ENCODE data around the gene EED. TPM values are rescaled to one million over a fixed set of nuclear protein-coding genes. Genes with fewer than 3 reads are reported as not detected.

EED gene
- total RNA-seq, 1 experiment from 2014 or later = 27.3 TPM

GRCh38 chr11:86244522-86245368 is at the start of gene EED (continued):
- TF ChIP-seq ZNF281 (CRISPR knock-in tag; IDR thresholded peaks at IDR 0.05) (peak; percentile 74; the same call in 1 of the 2 replicates), ZSCAN18 (CRISPR knock-in tag; IDR thresholded peaks at IDR 0.05) (no peak), ERG (CRISPR knock-in tag; IDR thresholded peaks at IDR 0.05) (no peak), TEAD1 (CRISPR knock-in tag; IDR thresholded peaks at IDR 0.05) (peak; percentile 51; the same call in 1 of the 2 replicates), NFATC4 (CRISPR knock-in tag; IDR thresholded peaks at IDR 0.05) (no peak), ZNF396 (CRISPR knock-in tag; IDR thresholded peaks at IDR 0.05; ENCODE audit: borderline replicate concordance) (no peak)

GRCh38 chr11:86194998-86195397 is 49.6 kb upstream of the EED start:
- H3K27ac Mint-ChIP-seq = no peak overlapping the region
- peaks cover 8% of the 10 kb centered on the region for H3K27me3 Mint-ChIP-seq (ENCODE audit: low read depth)
- H3K9me3 Mint-ChIP-seq = no peaks in the 10 kb centered on the region
- H3K4me3 Mint-ChIP-seq = no peak overlapping the region
- ATAC-seq = no peak
- no peak for DNase-seq (ENCODE audit: low spot score)
- POLR2A ChIA-PET = no interaction called here
- H3K36me3 Mint-ChIP-seq = no peaks in the 10 kb centered on the region
- H3K4me1 Mint-ChIP-seq = peaks cover 9% of the 10 kb centered on the region
- CTCF ChIA-PET = interaction anchor here (1.0 to 2.7 kb wide), 3 partner anchors 23 to 153 kb away, joined by 4 to 41 read pairs (median 17); no protein-coding TSS in a partner anchor
- no peak for TF ChIP-seq ETV6 (CRISPR knock-in tag; IDR thresholded peaks at IDR 0.05)
- TF ChIP-seq MAX (CRISPR knock-in tag; IDR thresholded peaks at IDR 0.05) = no peak
- no peak for TF ChIP-seq ZNF396 (CRISPR knock-in tag; IDR thresholded peaks at IDR 0.05; ENCODE audit: borderline replicate concordance)
- no peak for TF ChIP-seq PRDM15 (CRISPR knock-in tag; IDR thresholded peaks at IDR 0.05)
- TF ChIP-seq HMGA2 (CRISPR knock-in tag; IDR thresholded peaks at IDR 0.05) = no peak

- ChIA-PET POLR2A (no interaction called here), CTCF (interaction anchor here (1.0 to 1.2 kb wide), 2 partner anchors 154 to 341 kb away, joined by 3 to 4 read pairs; partner anchors contain the start of gene CCDC83)
- H3K9me3 Mint-ChIP-seq = no peaks in the 10 kb centered on the region
- ATAC-seq = no peak
- no peak for DNase-seq (ENCODE audit: low spot score)
- peaks cover 8% of the 10 kb centered on the region for H3K27me3 Mint-ChIP-seq (ENCODE audit: low read depth)
- no peak overlapping the region for H3K4me3 Mint-ChIP-seq
- H3K4me1 Mint-ChIP-seq = peaks cover 9% of the 10 kb centered on the region
- H3K36me3 Mint-ChIP-seq = no peaks in the 10 kb centered on the region
- H3K27ac Mint-ChIP-seq = no peak overlapping the region
- TF ChIP-seq RELA (CRISPR knock-in tag; IDR thresholded peaks at IDR 0.05; ENCODE audit: borderline replicate concordance) (no peak), ARID4B (CRISPR knock-in tag; IDR thresholded peaks at IDR 0.05; ENCODE audit: borderline replicate concordance) (no peak)
Measured at GRCh38 chr11:86196085-86196696, 48.4 kb upstream of the EED start.
